Subcutaneous adipose tissue (tissue), 4 donors: ENCODE measurements around the gene CMTM7. TPM values are rescaled to one million over a fixed set of nuclear protein-coding genes. Genes with fewer than 3 reads are reported as not detected.

Experiments used
- CTCF ChIP-seq: fragments of 450-650 bp; IDR thresholded peaks from one replicate; pipeline ENCODE4 v1.5.1; 2016; ENCODE audit warnings: low read depth, mild to moderate bottlenecking, control low read depth, antibody characterized with exemption, moderate library complexity
- total RNA-seq, 4 donors: library from RNA; depleted of rRNA; stranded (reverse); fragments of >200 nt; gene quantifications; one replicate each; pipeline ENCODE4 v1.1.0, GENCODE V29; 2016

CMTM7 gene
- total RNA-seq, 4 donors from 2014 or later, result 12.1 to 45.9 (median 33.1) TPM

GRCh38 chr3:32450992-32451659 lies 59.5 kb downstream of the CMTM7 start:
- TF ChIP-seq CTCF, result no peak

GRCh38 chr3:32452009-32452408 lies 60.4 kb downstream of the CMTM7 start:
- TF ChIP-seq CTCF, result no peak

GRCh38 chr3:32453346-32453745 lies 61.7 kb downstream of the CMTM7 start:
- TF ChIP-seq CTCF, result no peak

GRCh38 chr3:32454111-32454510 lies 62.5 kb downstream of the CMTM7 start:
- TF ChIP-seq CTCF, result no peak

GRCh38 chr3:32454731-32455608 lies 63.3 kb downstream of the CMTM7 start:
- no peak for TF ChIP-seq CTCF

GRCh38 chr3:32455609-32456428 lies 64.2 kb downstream of the CMTM7 start:
- TF ChIP-seq CTCF, result no peak
